Spleen (tissue), 11 donors: ENCODE measurements around the gene KIF18B. TPM values are rescaled to one million over a fixed set of nuclear protein-coding genes. Genes with fewer than 3 reads are reported as not detected.

Source experiments
- DNase-seq: peaks from one replicate; pipeline ENCODE4 v3.0.0-alpha.2; 2020
- H3K27ac ChIP-seq, 8 donors: fragments of 200-600 bp; sonication (generic) in 7 of 8; 1 replicate in 4 of 8; 2 replicates in 4 of 8; pipeline versions ENCODE4 v1.5.0 to v1.8.0; 2016 to 2021; ENCODE audit warnings: inconsistent platforms in 4 of 8, mild to moderate bottlenecking in 4 of 8, moderate library complexity in 1 of 8
- H3K27me3 ChIP-seq, 7 donors: fragments of 200-600 bp; sonication (generic) in 6 of 7; replicated peaks in 1 of 7; 1 replicate in 4 of 7; 2 replicates in 3 of 7; pipeline versions ENCODE4 v1.5.0 to v1.8.0; 2016 to 2021; ENCODE audit warnings: inconsistent platforms in 3 of 7, mild to moderate bottlenecking in 1 of 7
- H3K36me3 ChIP-seq, 6 donors: fragments of 200-600 bp; sonication (generic) in 5 of 6; 1 replicate in 4 of 6; 2 replicates in 2 of 6; pipeline versions ENCODE4 v1.5.0 to v1.8.0; 2016 to 2021; ENCODE audit warnings: inconsistent platforms in 2 of 6
- H3K4me1 ChIP-seq, 6 donors: fragments of 200-600 bp; sonication (generic) in 5 of 6; 1 replicate in 3 of 6; 2 replicates in 3 of 6; pipeline versions ENCODE4 v1.5.0 to v1.8.0; 2016 to 2021; ENCODE audit warnings: inconsistent platforms in 3 of 6
- H3K4me3 ChIP-seq, 8 donors: fragments of 200-600 bp; sonication (generic) in 7 of 8; 1 replicate in 4 of 8; 2 replicates in 4 of 8; pipeline versions ENCODE4 v1.5.0 to v1.8.0; 2016 to 2021; ENCODE audit warnings: inconsistent platforms in 4 of 8, mild to moderate bottlenecking in 4 of 8, moderate library complexity in 2 of 8
- H3K9me3 ChIP-seq, 8 donors: fragments of 200-600 bp; sonication (generic) in 7 of 8; 1 replicate in 4 of 8; 2 replicates in 4 of 8; pipeline versions ENCODE4 v1.5.0 to v1.8.0; 2016 to 2021; ENCODE audit warnings: inconsistent platforms in 4 of 8
- POLR2A ChIP-seq, 3 donors: fragments of 450-650 bp; IDR thresholded peaks; one replicate each; pipeline ENCODE4 v1.5.1; 2017; ENCODE audit warnings: antibody characterized with exemption in 3 of 3, mild to moderate bottlenecking in 1 of 3
- POLR2AphosphoS5 ChIP-seq, 3 donors: sonication (generic); formaldehyde crosslinking; IDR thresholded peaks; one replicate each; pipeline ENCODE4 v1.5.1; 2017; ENCODE audit warnings: antibody characterized with exemption in 3 of 3
- WGBS, 5 donors: extraction: QIAGEN DNeasy Blood & Tissue Kit in 3 of 5; methylation state at CpG; one replicate each; pipeline versions ENCODE4 v1.1.5 to v1.1.7; 2013 to 2018; 5-methylcytosine and 5-hydroxymethylcytosine counted together
- intact Hi-C: fragments of 100-400 bp; cut with DNase I; formaldehyde crosslinking; loops from one replicate; pipeline ENCODE4 v1.15.0; 2023; ENCODE audit warnings: low total_unique reads
- polyA plus RNA-seq, 3 donors: library from polyadenylated mRNA; stranded (reverse); fragments of 200-250 nt; gene quantifications; one replicate each; pipeline ENCODE4 v1.2.1, GENCODE V29; 2013
- total RNA-seq, 7 donors: library from RNA; depleted of rRNA in 3 of 7; stranded (reverse); fragments of >200 nt in 3 of 7; fragmentation: NEBNext Ultra II Directional in 4 of 7; extraction: Animal tissue kit (Norgen Biotek cat#: 25700) in 4 of 7; gene quantifications; one replicate each; pipeline versions ENCODE4 v1.1.0 to v1.2.1, GENCODE V29; 2016 to 2021
- TF ChIP-seq, protein P1 (sequence below), 11 experiments: fragments of 200-600 bp in 7 of 11; fragments of 450-650 bp in 4 of 11; sonication (generic) in 4 of 11; IDR thresholded peaks in 8 of 11; conservative IDR thresholded peaks in 3 of 11; 1 replicate in 7 of 11; 2 replicates in 4 of 11; pipeline versions ENCODE4 v1.4.0 to v1.8.0; 2016 to 2021; ENCODE audit warnings: antibody characterized with exemption in 11 of 11, inconsistent platforms in 4 of 11, mild to moderate bottlenecking in 1 of 11
- donor health status: healthy with polysubstance abuse.
- donor health status: DM: no; HTN: no; CAD: no; lungs with moderate emphysema.
- donor health status: DM: no; HTN: no; CAD: no.
- donor health status: Bipolar disorder and iron deficiency.
- donor health status: healthy.
- donor health status: DM: no; HTN: no; CAD: no.
- donor health status: DM: yes; HTN: yes; CAD: no.

The KIF18B gene
- total and polyA plus RNA-seq, 10 donors: 0.26 to 5.8 (median 1.9) TPM

DNA sequence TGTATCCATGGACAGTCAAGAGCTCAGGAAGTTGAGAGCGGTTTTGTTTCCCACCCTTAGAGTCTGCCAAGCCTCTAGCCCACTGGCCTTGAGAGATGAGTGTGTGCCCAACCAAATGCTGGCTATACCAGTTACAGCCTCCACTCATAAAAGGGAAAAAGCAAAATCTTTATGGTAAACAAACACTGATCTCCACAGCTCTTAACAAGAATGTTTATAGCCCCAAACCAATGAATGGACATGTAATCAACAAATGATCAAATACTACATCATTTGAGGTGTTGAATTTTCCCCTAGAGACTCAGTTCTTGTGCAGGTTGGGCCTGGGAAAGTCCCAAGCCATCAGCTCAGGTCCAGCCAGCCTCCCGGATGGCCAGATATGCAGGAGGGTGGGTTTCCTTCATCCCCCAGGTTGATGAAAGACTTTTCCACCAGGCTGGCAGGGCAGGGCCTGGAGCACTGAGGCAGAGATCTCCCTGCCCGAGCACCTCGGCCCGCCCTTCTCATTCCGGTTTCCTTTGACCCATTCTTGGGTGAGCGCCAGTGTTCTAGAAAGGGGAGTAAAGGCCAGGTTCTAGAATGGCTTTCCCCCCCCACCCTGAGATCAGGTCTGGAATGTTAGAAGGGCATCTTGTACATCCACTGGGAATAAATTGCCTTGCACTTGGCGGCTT is 44.4 kb downstream of the KIF18B start:
- WGBS, 5 donors: 53 to 81% (median 75%) methylated on average over 8 of the region's 8 CpGs
- DNase-seq: no peak
- peak overlapping the region in 4 of 8 donors; percentile 27 to 62 (median 46) for H3K27ac ChIP-seq

DNA sequence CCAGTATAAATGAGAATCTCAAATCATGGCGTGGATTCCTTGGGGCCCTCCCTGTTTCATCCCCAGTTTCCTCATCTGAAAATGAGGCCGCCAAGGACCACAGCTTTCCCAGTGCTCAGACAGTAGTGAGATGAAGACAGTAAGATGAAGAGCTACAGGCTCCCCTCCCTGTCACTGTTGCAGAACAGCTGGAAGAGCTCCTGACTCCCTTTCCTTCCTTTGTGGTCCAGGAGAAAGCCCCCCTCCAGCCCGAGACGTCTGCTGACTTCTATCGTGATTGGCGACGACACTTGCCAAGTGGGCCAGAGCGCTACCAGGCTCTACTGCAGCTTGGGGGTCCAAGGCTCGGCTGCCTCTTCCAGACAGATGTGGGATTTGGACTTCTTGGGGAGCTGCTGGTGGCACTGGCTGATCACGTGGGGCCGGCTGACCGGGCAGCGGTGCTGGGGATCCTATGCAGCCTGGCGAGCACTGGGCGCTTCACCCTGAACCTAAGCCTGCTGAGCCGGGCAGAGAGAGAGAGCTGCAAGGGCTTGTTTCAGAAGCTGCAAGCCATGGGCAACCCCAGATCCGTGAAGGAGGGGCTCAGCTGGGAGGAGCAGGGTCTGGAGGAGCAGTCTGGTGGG is 45.3 kb downstream of the KIF18B start:
- peak overlapping the region in 4 of 8 donors; percentile 20 to 62 (median 46) for H3K27ac ChIP-seq
- H3K36me3 ChIP-seq: no peaks in the 10 kb centered on the region
- WGBS, 5 donors: 77 to 88% (median 87%) methylated on average over 3 to 17 of the region's 17 CpGs
- no peaks in the 10 kb centered on the region for H3K27me3 ChIP-seq
- TF ChIP-seq POLR2A (IDR thresholded peaks at IDR 0.05): no peak
- TF ChIP-seq POLR2AphosphoS5 (IDR thresholded peaks at IDR 0.05): no peak
- TF ChIP-seq, protein P1, sequence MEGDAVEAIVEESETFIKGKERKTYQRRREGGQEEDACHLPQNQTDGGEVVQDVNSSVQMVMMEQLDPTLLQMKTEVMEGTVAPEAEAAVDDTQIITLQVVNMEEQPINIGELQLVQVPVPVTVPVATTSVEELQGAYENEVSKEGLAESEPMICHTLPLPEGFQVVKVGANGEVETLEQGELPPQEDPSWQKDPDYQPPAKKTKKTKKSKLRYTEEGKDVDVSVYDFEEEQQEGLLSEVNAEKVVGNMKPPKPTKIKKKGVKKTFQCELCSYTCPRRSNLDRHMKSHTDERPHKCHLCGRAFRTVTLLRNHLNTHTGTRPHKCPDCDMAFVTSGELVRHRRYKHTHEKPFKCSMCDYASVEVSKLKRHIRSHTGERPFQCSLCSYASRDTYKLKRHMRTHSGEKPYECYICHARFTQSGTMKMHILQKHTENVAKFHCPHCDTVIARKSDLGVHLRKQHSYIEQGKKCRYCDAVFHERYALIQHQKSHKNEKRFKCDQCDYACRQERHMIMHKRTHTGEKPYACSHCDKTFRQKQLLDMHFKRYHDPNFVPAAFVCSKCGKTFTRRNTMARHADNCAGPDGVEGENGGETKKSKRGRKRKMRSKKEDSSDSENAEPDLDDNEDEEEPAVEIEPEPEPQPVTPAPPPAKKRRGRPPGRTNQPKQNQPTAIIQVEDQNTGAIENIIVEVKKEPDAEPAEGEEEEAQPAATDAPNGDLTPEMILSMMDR (IDR thresholded peaks at IDR 0.05 in 8 of 11, conservative IDR thresholded peaks at IDR 0.05 in 3 of 11): no peak
- no peak overlapping the region for H3K4me3 ChIP-seq
- intact Hi-C loops: no loop called here
- peaks cover 21 to 77% (median 32%) of the 10 kb centered on the region in 6 donors for H3K4me1 ChIP-seq
- H3K9me3 ChIP-seq: no peaks in the 10 kb centered on the region
- DNase-seq: no peak

More for the DNA sequence above, 44.4 kb downstream of the KIF18B start:
- Histone ChIP-seq H3K4me3 (no peak overlapping the region), H3K9me3 (no peaks in the 10 kb centered on the region), H3K36me3 (no peaks in the 10 kb centered on the region), H3K27me3 (no peaks in the 10 kb centered on the region), H3K4me1 (peaks cover 14 to 68% (median 24%) of the 10 kb centered on the region in 6 donors)
- intact Hi-C loops: no loop called here
- TF ChIP-seq POLR2A (IDR thresholded peaks at IDR 0.05) (no peak), POLR2AphosphoS5 (IDR thresholded peaks at IDR 0.05) (no peak)
- TF ChIP-seq, protein P1 (IDR thresholded peaks at IDR 0.05 in 8 of 11, conservative IDR thresholded peaks at IDR 0.05 in 3 of 11): no peak

DNA sequence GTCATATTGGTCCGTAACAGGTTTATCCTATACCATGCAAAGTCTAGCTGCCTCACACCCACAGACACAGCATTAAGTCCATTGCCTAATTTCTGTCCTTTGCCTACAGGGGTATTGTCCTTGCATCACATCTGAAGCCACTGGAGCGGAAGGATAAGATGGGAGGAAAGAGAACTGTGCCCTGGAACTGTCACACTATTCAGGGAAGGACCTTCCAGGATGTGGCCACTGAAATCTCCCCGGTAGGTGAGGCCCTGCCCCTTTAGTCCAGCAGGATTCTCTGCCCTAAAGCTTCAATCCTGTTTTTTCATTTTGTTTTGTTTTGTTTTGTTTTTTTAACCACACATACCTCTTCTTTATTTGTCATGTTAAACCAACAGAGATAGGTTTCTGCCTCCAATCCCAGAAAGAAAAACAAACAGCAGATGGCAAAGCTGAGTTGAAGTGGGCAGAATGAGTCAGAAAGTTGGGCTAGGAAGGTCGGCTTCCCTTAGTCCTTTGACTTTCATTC is 46.1 kb downstream of the KIF18B start:
- no peak overlapping the region for H3K4me3 ChIP-seq
- DNase-seq: no peak
- H3K9me3 ChIP-seq: no peaks in the 10 kb centered on the region
- peak overlapping the region in 3 of 8 donors; percentile 13 to 92 (median 44) for H3K27ac ChIP-seq
- no peaks in the 10 kb centered on the region for H3K27me3 ChIP-seq
- peaks cover 0 to 5% (median 0%) of the 10 kb centered on the region in 6 donors for H3K36me3 ChIP-seq
- H3K4me1 ChIP-seq: peaks cover 25 to 85% (median 40%) of the 10 kb centered on the region in 6 donors
- TF ChIP-seq POLR2AphosphoS5 (IDR thresholded peaks at IDR 0.05) (no peak), POLR2A (IDR thresholded peaks at IDR 0.05) (no peak)
- TF ChIP-seq, protein P1 (IDR thresholded peaks at IDR 0.05 in 8 of 11, conservative IDR thresholded peaks at IDR 0.05 in 3 of 11): no peak
- intact Hi-C loops: no loop called here
- WGBS, 5 donors: 45 to 70% (median 62%) methylated on average over 4 of the region's 4 CpGs

DNA sequence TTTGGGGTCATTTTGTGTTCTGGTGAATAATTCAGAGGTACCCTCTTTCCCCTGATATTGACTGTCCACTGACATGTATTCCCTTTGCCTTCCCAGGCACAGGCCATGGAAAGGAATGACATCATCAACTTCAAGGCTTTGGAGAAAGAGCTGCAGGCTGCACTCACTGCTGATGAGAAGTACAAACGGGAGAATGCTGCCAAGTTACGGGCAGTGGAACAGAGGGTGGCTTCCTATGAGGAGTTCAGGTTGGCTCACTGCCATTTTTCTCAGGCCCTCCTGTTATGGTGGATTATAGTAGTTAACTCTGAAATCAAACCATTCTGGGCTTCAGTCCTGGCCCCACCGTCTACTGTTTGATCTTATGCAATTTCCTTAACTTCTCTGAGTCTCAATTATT is 46.7 kb downstream of the KIF18B start:
- no peak for DNase-seq
- Histone ChIP-seq H3K4me3 (no peak overlapping the region), H3K4me1 (peaks cover 29 to 86% (median 44%) of the 10 kb centered on the region in 6 donors), H3K27ac (peak overlapping the region in 4 of 8 donors; percentile 8 to 92 (median 28)), H3K36me3 (peaks cover 0 to 11% (median 2%) of the 10 kb centered on the region in 6 donors), H3K27me3 (no peaks in the 10 kb centered on the region), H3K9me3 (no peaks in the 10 kb centered on the region)
- TF ChIP-seq, protein P1 (IDR thresholded peaks at IDR 0.05 in 8 of 11, conservative IDR thresholded peaks at IDR 0.05 in 3 of 11): no peak
- no peak for TF ChIP-seq POLR2A (IDR thresholded peaks at IDR 0.05)
- TF ChIP-seq POLR2AphosphoS5 (IDR thresholded peaks at IDR 0.05): no peak
- WGBS, 5 donors: 15 to 39% (median 23%) methylated on average over 3 of the region's 3 CpGs
- intact Hi-C loops: no loop called here
